ENCODE data around the gene CRYBB3.
"Not testable (repeated sequence)": the region's sequence is repeated elsewhere in the genome, so short reads cannot be mapped to it uniquely, and the experiment has no call there.

The CRYBB3 gene

GRCh38 chr22:25174888-25175411 is 24.7 kb upstream of the CRYBB3 start:
- DNase-seq (ENCODE audit: low read depth in 3 of 3) = no peak

GRCh38 chr22:25176175-25176574 is 23.5 kb upstream of the CRYBB3 start:
- no peak for DNase-seq (ENCODE audit: low read depth in 3 of 3)

- DNase-seq (ENCODE audit: low read depth in 3 of 3) = no peak
These were observed 22.9 kb upstream of the CRYBB3 start for GRCh38 chr22:25176799-25177198.

- no peak for DNase-seq (ENCODE audit: low read depth in 3 of 3)
These were observed 22.4 kb upstream of the CRYBB3 start for GRCh38 chr22:25177226-25177625.

GRCh38 chr22:25177895-25178294 is 21.8 kb upstream of the CRYBB3 start:
- no peak for DNase-seq (ENCODE audit: low read depth in 3 of 3)

GRCh38 chr22:25178348-25178747 is 21.3 kb upstream of the CRYBB3 start:
- DNase-seq (ENCODE audit: low read depth in 3 of 3) = not testable (repeated sequence)

- DNase-seq (ENCODE audit: low read depth in 3 of 3) = not testable (repeated sequence)
These were observed 20.6 kb upstream of the CRYBB3 start for GRCh38 chr22:25178869-25179631.

- DNase-seq (ENCODE audit: low read depth in 3 of 3) = no peak
These were observed 17.2 kb upstream of the CRYBB3 start for GRCh38 chr22:25182131-25183110.

- DNase-seq (ENCODE audit: low read depth in 3 of 3) = no peak
These were observed 15.6 kb upstream of the CRYBB3 start for GRCh38 chr22:25183949-25184619.

GRCh38 chr22:25186140-25186539 is 13.5 kb upstream of the CRYBB3 start:
- DNase-seq (ENCODE audit: low read depth in 3 of 3) = no peak

- no peak for DNase-seq (ENCODE audit: low read depth in 3 of 3)
These were observed 12.2 kb upstream of the CRYBB3 start for GRCh38 chr22:25187469-25187868.

- DNase-seq (ENCODE audit: low read depth in 3 of 3) = no peak
These were observed 7.3 kb upstream of the CRYBB3 start for GRCh38 chr22:25192406-25192805.

- DNase-seq (ENCODE audit: low read depth in 3 of 3) = no peak
These were observed 6.5 kb upstream of the CRYBB3 start for GRCh38 chr22:25193130-25193529.

GRCh38 chr22:25193548-25193947 is 6.1 kb upstream of the CRYBB3 start:
- DNase-seq (ENCODE audit: low read depth in 3 of 3) = no peak

- DNase-seq (ENCODE audit: low read depth in 3 of 3) = no peak
These were observed 3.3 kb upstream of the CRYBB3 start for GRCh38 chr22:25196326-25196725.

GRCh38 chr22:25197340-25197739 is 2.3 kb upstream of the CRYBB3 start:
- no peak for DNase-seq (ENCODE audit: low read depth in 3 of 3)

GRCh38 chr22:25200967-25201366 is 1.3 kb downstream of the CRYBB3 start:
- DNase-seq (ENCODE audit: low read depth in 3 of 3) = no peak

GRCh38 chr22:25201557-25202273 is 2.1 kb downstream of the CRYBB3 start:
- no peak for DNase-seq (ENCODE audit: low read depth in 3 of 3)

GRCh38 chr22:25202290-25202921 is 2.7 kb downstream of the CRYBB3 start:
- DNase-seq (ENCODE audit: low read depth in 3 of 3) = peak in 2 of 3 experiments; percentile 12 to 15

GRCh38 chr22:25203082-25203481 is 3.4 kb downstream of the CRYBB3 start:
- DNase-seq (ENCODE audit: low read depth in 3 of 3) = no peak

- DNase-seq (ENCODE audit: low read depth in 3 of 3) = not testable (repeated sequence)
These were observed 4.9 kb downstream of the CRYBB3 start for GRCh38 chr22:25204547-25204946.
